HUDEP-2 (cell line): ENCODE data around the gene MS4A14.
A peak's percentile ranks its signal among the peaks of the same experiment; 100 is the strongest.
"Not testable (repeated sequence)": the region's sequence is repeated elsewhere in the genome, so short reads cannot be mapped to it uniquely, and the experiment has no call there.

Experiments used
- DNase-seq, 76 experiments: peaks; one replicate each; lab custom pipeline; 2025; ENCODE audit not compliant: unreplicated experiment in 76 of 76; lab: John Stamatoyannopoulos, UW

The MS4A14 gene, protein sequence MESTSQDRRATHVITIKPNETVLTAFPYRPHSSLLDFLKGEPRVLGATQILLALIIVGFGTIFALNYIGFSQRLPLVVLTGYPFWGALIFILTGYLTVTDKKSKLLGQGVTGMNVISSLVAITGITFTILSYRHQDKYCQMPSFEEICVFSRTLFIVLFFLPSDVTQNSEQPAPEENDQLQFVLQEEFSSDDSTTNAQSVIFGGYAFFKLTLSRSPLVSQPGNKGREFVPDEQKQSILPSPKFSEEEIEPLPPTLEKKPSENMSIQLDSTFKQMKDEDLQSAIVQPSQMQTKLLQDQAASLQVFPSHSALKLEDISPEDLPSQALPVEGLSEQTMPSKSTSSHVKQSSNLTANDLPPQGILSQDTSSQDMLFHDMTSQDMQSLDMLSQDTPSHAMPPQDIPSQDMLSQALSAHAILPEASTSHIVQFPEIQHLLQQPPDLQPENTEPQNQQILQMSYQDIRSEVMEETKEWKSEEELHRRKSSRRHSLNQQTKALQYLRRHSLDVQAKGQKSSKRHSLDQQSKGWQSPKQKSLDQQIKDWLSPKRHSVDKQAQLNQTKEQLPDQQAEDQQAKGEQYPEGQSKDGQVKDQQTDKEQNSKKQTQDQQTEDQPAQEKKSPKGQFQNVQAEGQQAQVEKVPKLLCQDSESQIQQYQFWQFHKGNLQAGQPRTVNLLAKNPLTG

GRCh38 chr11:60396382-60396781 lies at the start of gene MS4A14:
TSS of gene MS4A14 (plus strand) at chr11:60396459. CDS start at chr11:60396579, 120 bp downstream.
- DNase-seq, result no peak

- DNase-seq, result no peak
Observed at GRCh38 chr11:60347084-60347797, 49.0 kb upstream of the MS4A14 start.

GRCh38 chr11:60348116-60348515 lies 48.1 kb upstream of the MS4A14 start:
- DNase-seq, result no peak

DNA sequence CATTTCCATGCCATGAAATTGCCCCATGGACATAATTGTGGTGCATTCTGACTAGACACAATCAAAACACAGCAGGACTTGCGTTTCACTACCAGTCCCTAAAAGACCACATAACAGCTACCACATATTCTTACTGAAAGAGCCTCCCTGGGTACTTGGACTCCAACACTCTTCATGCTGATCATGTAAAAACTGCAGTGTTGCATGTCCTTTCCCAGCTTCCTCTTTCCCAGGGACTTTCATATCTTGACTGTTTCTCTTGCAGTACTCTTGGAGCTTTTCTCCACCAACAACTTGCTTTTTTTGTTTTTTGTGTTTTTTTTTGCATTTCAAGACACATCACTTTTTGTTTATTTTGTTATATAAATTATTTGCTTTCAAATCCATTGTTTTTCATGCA lies 46.3 kb upstream of the MS4A14 start:
- no peak for DNase-seq

GRCh38 chr11:60357771-60358170 lies 38.5 kb upstream of the MS4A14 start:
- no peak for DNase-seq

- DNase-seq, result no peak
Observed at GRCh38 chr11:60360621-60361020, 35.6 kb upstream of the MS4A14 start.

DNA sequence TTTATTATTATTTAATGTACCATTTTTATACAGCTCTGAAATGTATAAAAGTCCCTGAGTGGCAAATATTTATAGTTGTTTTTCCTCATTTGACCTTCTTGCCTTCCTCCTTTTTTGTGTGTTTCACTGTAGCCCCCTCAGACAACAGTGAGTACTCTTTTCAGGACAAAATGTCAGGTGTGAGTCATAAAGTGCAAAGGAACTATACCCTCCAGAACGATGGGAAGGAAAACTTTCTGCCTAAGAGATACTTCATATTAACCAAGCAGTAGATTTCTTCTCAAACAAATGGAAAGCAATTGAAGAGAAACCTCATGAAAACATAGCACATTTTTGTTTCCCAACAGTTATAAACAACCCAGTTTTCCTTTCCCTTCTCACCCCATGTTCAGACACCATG lies 34.0 kb upstream of the MS4A14 start:
- no peak for DNase-seq

DNA sequence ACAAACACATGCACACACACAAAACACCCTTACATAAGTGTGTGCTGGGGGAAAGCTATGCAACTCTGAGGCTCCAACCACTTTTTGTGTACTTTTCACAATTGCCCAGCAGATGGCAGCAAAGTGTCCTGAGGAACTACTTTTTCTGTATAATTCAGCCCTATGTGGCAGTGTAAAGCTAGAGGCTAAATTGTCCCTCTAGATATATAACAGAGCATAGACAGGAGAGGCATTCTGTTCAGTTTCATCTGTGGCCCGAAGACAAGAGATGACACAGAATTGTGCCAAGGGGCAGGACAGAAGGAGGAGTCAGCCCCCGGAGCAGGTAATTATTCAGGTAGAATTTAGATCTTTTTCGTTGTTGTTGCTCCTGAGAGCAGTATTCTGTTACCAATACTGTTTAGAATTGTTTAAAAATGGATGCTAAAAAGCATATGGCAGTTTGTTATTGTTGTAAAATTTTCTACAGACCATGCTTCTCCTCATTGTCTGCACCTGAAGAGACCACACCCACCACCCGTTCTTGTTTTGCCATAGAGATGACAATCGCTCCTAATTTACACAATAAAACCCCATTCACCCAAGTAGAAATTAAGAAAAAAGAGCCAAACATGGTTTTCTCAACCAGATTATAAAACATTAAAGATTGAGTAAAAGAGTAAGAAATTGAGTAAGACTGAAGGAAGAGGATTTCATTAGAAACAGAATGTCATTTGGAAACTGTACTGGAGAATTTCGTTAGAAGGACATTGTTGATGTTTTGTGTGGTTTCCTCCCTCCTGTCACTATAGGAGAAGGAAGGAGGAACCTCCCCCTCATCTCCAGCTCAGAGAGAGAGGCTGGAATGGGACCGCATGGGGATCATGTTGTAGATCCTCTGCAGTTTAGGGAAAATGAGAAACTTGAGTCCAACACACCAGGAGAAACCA lies 32.5 kb upstream of the MS4A14 start:
- DNase-seq, result peak in 42 of 76 experiments; percentile 1 to 67 (median 24)

GRCh38 chr11:60366262-60366904 lies 29.9 kb upstream of the MS4A14 start:
- DNase-seq, result not testable (repeated sequence)

DNA sequence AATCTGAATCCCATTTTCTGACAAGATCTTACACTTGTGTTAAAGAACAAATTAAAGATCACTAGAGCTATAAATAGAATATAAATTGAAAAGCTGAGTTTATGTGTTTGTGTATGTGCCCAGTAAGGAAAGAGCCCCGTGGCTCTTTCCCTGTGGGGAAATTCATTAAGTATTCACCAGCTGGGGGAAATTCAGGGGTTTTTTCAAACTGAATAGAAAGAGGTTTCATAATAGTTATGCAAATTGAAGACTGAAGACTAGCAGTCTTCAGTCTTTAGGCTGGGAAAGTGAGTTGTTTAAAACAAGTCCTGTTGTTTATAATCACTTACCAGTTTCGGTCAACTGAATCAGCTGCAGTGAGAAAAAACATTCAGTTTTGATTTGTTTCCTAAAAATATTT lies 29.2 kb upstream of the MS4A14 start:
- no peak for DNase-seq

DNA sequence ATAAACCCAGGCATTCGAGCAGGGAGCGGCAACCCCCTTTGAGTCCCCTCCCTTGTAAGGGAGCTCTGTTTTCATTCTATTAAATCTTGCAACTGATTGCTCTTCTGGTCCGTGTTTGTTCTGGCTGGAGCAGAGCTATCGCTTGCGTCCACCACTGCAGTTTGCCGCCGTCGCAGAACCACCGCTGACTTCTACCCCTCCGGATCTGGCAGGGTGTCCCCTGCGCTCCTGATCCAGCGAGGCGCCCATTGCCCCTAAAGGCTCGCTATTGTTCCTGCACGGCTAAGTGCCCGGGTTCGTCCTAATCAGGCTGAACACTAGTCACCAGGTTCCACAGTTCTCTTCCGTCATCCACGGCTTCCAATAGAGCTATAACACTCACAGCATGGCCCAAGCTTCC lies 28.4 kb upstream of the MS4A14 start:
- DNase-seq, result no peak

DNA sequence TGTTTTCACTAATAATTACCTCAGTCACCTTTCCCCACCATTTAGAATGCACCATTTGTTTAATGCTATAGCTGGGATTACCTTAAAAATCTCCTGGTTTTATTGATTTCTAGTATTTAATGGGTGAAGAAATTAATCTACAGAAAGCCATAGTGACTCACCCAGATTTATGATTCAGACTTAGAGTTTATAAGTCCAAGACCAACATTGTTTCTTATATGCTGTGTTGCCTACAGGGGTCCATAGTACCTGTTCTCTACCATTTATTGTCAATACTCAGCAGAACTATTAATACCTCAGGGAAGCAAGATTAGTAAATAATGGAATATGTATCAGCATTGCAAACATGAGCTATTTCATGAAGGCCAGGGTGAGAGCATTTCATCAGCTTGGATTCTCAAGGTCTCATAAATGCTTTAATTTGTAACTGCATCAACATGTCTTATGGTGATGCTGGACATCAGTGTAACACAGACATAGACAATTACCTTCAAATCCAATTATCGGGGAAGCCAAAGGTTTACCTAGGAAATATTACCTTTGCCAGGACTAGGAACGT lies 25.9 kb upstream of the MS4A14 start:
- no peak for DNase-seq

GRCh38 chr11:60370811-60371298 lies 25.4 kb upstream of the MS4A14 start:
- DNase-seq, result no peak

- DNase-seq, result no peak
Observed at GRCh38 chr11:60371386-60371785, 24.9 kb upstream of the MS4A14 start.

- DNase-seq, result no peak
Observed at GRCh38 chr11:60371854-60372253, 24.4 kb upstream of the MS4A14 start.

DNA sequence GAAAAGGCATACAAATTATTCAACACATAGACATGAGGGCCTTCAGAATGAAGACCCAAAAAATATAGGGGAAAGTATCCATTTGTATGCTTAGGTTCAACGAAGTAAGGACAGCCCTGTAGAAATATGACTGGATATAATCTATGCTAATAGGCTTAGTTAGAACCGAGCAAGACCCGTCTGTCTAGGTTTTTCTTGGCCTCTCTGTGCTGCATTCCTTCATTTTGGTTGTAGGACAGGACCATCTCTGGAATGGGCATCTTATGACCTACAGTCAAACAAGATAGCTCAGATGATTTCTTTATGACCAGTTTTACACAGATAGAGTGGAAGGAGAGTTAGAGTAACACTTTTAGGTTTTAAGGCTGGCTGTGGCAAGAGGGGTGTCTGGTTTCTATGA lies 23.5 kb upstream of the MS4A14 start:
- DNase-seq, result no peak

DNA sequence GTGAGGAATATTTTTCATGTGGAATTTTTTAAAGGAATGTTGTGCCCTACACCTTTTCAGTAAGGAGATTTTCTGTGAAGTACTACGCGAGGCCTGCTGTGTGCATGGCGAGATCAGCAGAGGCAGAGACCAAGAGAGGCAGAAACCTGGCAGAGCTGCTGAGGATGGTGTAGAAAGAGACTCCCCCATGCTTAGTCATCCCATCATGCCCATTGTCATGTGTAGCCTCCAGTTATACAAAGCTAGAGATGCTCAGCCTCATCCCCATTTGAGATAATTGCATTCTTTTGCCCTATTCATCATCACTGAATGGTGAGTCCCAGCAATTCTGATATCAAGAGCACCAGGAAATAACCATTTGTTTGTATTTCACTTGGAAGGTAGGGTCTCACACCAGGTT lies 20.9 kb upstream of the MS4A14 start:
- no peak for DNase-seq

- DNase-seq, result no peak
Observed at GRCh38 chr11:60376601-60377000, 19.7 kb upstream of the MS4A14 start.

DNA sequence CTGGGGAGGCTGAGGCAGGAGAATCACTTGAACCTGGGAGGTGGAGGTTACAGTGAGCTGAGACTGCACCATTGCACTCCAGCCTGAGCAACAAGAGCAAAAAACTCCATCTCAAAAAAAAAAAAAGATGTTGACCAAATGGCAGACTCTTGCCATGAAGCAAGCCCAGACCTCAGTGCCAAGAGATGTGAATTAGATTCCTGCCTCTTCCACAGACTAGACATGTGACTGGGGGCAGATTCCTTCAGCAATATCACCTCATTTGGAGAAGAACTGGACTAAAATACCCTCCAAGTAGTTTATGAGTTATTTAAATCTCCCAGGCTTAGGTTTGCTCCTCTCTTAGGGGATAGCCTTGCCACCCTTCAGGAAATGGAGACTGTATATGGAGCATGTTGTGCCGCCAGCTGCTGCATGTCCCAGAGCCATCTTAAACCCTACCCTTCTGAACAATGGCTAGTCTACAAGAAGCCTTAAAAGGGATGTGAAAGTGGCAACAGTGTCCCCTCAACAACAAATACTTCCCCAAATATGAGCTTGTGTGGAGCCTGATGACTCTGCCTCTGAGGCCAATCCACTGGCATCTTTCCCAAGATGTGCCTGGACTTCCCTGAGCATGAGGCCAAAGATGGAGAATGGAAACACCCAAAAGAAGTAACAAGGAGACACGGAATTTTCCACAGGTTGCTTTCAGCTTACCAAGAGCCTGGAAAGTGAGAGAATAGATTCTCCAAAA lies 18.7 kb upstream of the MS4A14 start:
- no peak for DNase-seq
